Sigmoid colon (tissue), 7 donors: ENCODE data around the gene NGFR. TPM values are rescaled to one million over a fixed set of nuclear protein-coding genes. Genes with fewer than 3 reads are reported as not detected.

Source experiments
- DNase-seq: peaks from one replicate; pipeline ENCODE4 v3.0.0-alpha.2; 2019
- H3K27ac ChIP-seq, 4 donors: fragments of 200-600 bp; sonication (generic); one replicate each; pipeline ENCODE4 v1.5.1; 2016 to 2019; ENCODE audit warnings: mild to moderate bottlenecking in 1 of 4
- H3K27me3 ChIP-seq, 3 donors: fragments of 200-600 bp; sonication (generic); one replicate each; pipeline ENCODE4 v1.5.1; 2019; ENCODE audit warnings: mild to moderate bottlenecking in 1 of 3
- H3K36me3 ChIP-seq, 4 donors: fragments of 200-600 bp; sonication (generic); one replicate each; pipeline ENCODE4 v1.5.1; 2016 to 2019
- H3K4me1 ChIP-seq, 4 donors: fragments of 200-600 bp; sonication (generic); one replicate each; pipeline ENCODE4 v1.5.1; 2017 to 2019
- H3K4me3 ChIP-seq, 4 donors: fragments of 200-600 bp; sonication (generic); one replicate each; pipeline ENCODE4 v1.5.1; 2017 to 2019; ENCODE audit warnings: mild to moderate bottlenecking in 2 of 4, moderate library complexity in 1 of 4
- H3K9me3 ChIP-seq, 4 donors: fragments of 200-600 bp in 3 of 4; sonication (generic) in 3 of 4; one replicate each; pipeline versions ENCODE4 v1.5.1 to v1.6.1; 2013 to 2019
- EP300 ChIP-seq, 4 donors: sonication (generic); formaldehyde crosslinking; IDR thresholded peaks; one replicate each; pipeline ENCODE4 v1.6.1; 2017; ENCODE audit warnings: antibody characterized with exemption in 4 of 4
- POLR2A ChIP-seq, 2 donors: fragments of 450-650 bp; IDR thresholded peaks; one replicate each; pipeline ENCODE4 v1.6.1; 2016; ENCODE audit warnings: antibody characterized with exemption in 2 of 2, mild to moderate bottlenecking in 2 of 2, moderate library complexity in 2 of 2
- POLR2AphosphoS5 ChIP-seq, 4 donors: sonication (generic); formaldehyde crosslinking; IDR thresholded peaks; one replicate each; pipeline ENCODE4 v1.6.1; 2017; ENCODE audit warnings: antibody characterized with exemption in 4 of 4
- WGBS, 2 donors: extraction: QIAGEN DNeasy Blood & Tissue Kit; methylation state at CpG; one replicate each; pipeline ENCODE4 v1.1.7; 2013; 5-methylcytosine and 5-hydroxymethylcytosine counted together
- intact Hi-C: fragments of 100-400 bp; cut with DNase I; formaldehyde crosslinking; loops from one replicate; pipeline ENCODE4 v1.15.1; 2023
- polyA plus RNA-seq, 3 donors: library from polyadenylated mRNA; stranded (reverse); fragments of 200-250 nt; gene quantifications; one replicate each; pipeline ENCODE4 v1.2.3, GENCODE V29; 2013
- total RNA-seq, 4 donors: library from RNA; depleted of rRNA; stranded (reverse); fragments of >200 nt; gene quantifications; one replicate each; pipeline ENCODE4 v1.1.0, GENCODE V29; 2016
- TF ChIP-seq, protein P1 (sequence below), 4 experiments: fragments of 450-650 bp in 3 of 4; fragments of 200-600 bp in 1 of 4; IDR thresholded peaks; one replicate each; pipeline ENCODE4 v1.5.1; 2016 to 2019; ENCODE audit warnings: antibody characterized with exemption in 4 of 4, mild to moderate bottlenecking in 3 of 4, moderate library complexity in 2 of 4
- donor health status: healthy with polysubstance abuse.
- donor health status: Bipolar disorder and iron deficiency.
- donor health status: healthy.

NGFR gene
- total and polyA plus RNA-seq, 7 donors, result 0.46 to 15.2 (median 6.9) TPM

GRCh38 chr17:49551221-49552069, 56.4 kb downstream of the NGFR start:
- H3K36me3 ChIP-seq, result no peaks in the 10 kb centered on the region
- H3K9me3 ChIP-seq, result no peaks in the 10 kb centered on the region
- no peak for DNase-seq
- 74 to 90% methylated on average over 12 of the region's 12 CpGs for whole genome bisulfite sequencing, 2 donors
- H3K27me3 ChIP-seq, result no peaks in the 10 kb centered on the region
- H3K4me1 ChIP-seq, result peaks cover 0 to 11% (median 5%) of the 10 kb centered on the region in 4 donors
- intact Hi-C loops, result no loop called here
- no peak for TF ChIP-seq POLR2AphosphoS5 (IDR thresholded peaks at IDR 0.05)
- no peak for TF ChIP-seq POLR2A (IDR thresholded peaks at IDR 0.05)
- TF ChIP-seq EP300 (IDR thresholded peaks at IDR 0.05), result no peak
- TF ChIP-seq, protein P1, sequence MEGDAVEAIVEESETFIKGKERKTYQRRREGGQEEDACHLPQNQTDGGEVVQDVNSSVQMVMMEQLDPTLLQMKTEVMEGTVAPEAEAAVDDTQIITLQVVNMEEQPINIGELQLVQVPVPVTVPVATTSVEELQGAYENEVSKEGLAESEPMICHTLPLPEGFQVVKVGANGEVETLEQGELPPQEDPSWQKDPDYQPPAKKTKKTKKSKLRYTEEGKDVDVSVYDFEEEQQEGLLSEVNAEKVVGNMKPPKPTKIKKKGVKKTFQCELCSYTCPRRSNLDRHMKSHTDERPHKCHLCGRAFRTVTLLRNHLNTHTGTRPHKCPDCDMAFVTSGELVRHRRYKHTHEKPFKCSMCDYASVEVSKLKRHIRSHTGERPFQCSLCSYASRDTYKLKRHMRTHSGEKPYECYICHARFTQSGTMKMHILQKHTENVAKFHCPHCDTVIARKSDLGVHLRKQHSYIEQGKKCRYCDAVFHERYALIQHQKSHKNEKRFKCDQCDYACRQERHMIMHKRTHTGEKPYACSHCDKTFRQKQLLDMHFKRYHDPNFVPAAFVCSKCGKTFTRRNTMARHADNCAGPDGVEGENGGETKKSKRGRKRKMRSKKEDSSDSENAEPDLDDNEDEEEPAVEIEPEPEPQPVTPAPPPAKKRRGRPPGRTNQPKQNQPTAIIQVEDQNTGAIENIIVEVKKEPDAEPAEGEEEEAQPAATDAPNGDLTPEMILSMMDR (IDR thresholded peaks at IDR 0.05), result no peak
- no peak overlapping the region for H3K27ac ChIP-seq
- H3K4me3 ChIP-seq, result no peak overlapping the region

- no peak overlapping the region for H3K27ac ChIP-seq
- intact Hi-C loops, result no loop called here
- no peak overlapping the region for H3K4me3 ChIP-seq
- TF ChIP-seq EP300 (IDR thresholded peaks at IDR 0.05) (no peak), POLR2A (IDR thresholded peaks at IDR 0.05) (no peak), POLR2AphosphoS5 (IDR thresholded peaks at IDR 0.05) (no peak)
- TF ChIP-seq, protein P1 (IDR thresholded peaks at IDR 0.05), result no peak
- peaks cover 0 to 14% (median 7%) of the 10 kb centered on the region in 4 donors for H3K4me1 ChIP-seq
- no peak for DNase-seq
- H3K27me3 ChIP-seq, result no peaks in the 10 kb centered on the region
- WGBS, 2 donors, result 47 to 81% methylated on average over 27 of the region's 27 CpGs
- H3K36me3 ChIP-seq, result no peaks in the 10 kb centered on the region
- H3K9me3 ChIP-seq, result no peaks in the 10 kb centered on the region
Measured at GRCh38 chr17:49552070-49552751, 57.1 kb downstream of the NGFR start.

GRCh38 chr17:49553676-49554335, 58.7 kb downstream of the NGFR start:
- Histone ChIP-seq H3K4me3 (no peak overlapping the region), H3K27ac (no peak overlapping the region), H3K4me1 (peaks cover 0 to 8% (median 7%) of the 10 kb centered on the region in 4 donors), H3K9me3 (no peaks in the 10 kb centered on the region), H3K27me3 (no peaks in the 10 kb centered on the region), H3K36me3 (no peaks in the 10 kb centered on the region)
- intact Hi-C loops, result no loop called here
- TF ChIP-seq, protein P1 (IDR thresholded peaks at IDR 0.05), result no peak
- TF ChIP-seq EP300 (IDR thresholded peaks at IDR 0.05), result no peak
- TF ChIP-seq POLR2AphosphoS5 (IDR thresholded peaks at IDR 0.05), result no peak
- no peak for TF ChIP-seq POLR2A (IDR thresholded peaks at IDR 0.05)
- 80 to 87% methylated on average over 8 of the region's 8 CpGs for WGBS, 2 donors
- no peak for DNase-seq

DNA sequence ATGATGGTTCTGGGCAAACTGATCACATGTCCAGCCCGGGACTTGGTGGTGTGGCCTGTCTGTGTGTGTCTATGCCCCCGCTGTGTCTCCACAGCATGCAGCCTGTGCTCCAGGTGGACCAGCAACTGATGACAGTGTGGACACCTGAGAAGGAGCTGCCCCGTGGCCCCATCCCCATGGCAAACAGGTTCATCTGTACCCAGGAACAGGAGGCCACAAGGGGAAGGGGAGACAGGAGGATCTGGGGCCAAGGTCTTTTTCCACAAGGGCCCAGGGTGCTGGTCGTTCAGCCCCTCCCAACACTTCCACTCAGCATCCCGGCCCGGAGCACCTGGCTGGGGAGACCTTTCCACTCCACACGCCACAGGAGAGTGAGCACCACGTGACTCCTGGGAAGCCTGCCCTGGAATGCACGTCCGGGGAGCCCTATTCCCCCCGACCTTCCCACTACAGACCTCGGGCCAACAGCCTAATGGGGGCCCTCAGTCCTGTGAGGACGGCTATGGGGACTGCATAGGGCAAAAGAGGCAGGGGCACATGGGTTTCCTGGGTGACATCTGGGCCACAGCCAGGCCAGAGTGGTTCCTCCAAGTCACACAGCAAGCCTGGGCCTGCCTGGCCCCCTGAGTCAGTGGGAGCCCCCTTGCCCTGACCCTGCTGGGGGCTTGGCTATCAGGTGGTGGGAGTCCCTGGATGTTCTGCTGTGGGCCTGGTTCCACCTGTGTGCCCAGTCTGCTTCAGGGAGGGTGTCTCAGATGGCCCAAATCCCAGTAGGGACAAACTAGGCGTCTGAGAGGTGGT, 59.8 kb downstream of the NGFR start:
- no peak overlapping the region for H3K4me3 ChIP-seq
- H3K27me3 ChIP-seq, result no peaks in the 10 kb centered on the region
- peaks cover 0 to 8% (median 7%) of the 10 kb centered on the region in 4 donors for H3K4me1 ChIP-seq
- TF ChIP-seq POLR2A (IDR thresholded peaks at IDR 0.05) (no peak), POLR2AphosphoS5 (IDR thresholded peaks at IDR 0.05) (no peak), EP300 (IDR thresholded peaks at IDR 0.05) (no peak)
- TF ChIP-seq, protein P1 (IDR thresholded peaks at IDR 0.05), result no peak
- no peak for DNase-seq
- no peak overlapping the region for H3K27ac ChIP-seq
- WGBS, 2 donors, result 85 to 89% methylated on average over 14 of the region's 14 CpGs
- intact Hi-C loops, result loop anchor here (5.0 kb wide), 2 partner anchors 148 to 238 kb away; no protein-coding TSS in a partner anchor
- H3K9me3 ChIP-seq, result no peaks in the 10 kb centered on the region
- no peaks in the 10 kb centered on the region for H3K36me3 ChIP-seq
